Measurements from ENCODE around the gene SEMA6B.

DNA sequence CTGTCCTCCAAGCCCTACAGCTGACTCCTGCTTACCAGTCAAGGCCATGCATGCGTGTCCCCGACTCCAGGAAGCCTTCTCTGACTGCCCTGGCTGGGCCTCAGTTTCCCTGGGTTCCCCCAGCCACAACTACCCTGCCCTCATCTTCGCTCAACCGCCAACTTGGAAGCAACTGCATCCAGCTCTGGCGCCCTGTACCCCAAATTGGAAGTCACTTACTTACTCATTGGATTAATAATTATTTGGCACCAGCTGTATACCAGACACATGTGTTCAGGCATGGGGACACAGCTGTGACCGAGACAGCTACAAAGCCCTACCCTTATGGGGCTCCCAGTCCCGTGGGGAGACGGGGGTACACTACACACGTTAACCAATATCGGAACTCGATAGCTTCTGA is 10.9 kb upstream of the SEMA6B start:
- TF ChIP-seq POLR2A (IDR thresholded peaks at IDR 0.05; ENCODE audit: low read depth, low read length) = no peak
- TF ChIP-seq POLR2AphosphoS5 (IDR thresholded peaks at IDR 0.05; ENCODE audit: low read depth, low read length) = no peak
- TF ChIP-seq TAF1 (IDR thresholded peaks at IDR 0.05; ENCODE audit: low read depth, low read length) = no peak
- TF ChIP-seq PAX5 (IDR thresholded peaks at IDR 0.05; ENCODE audit: insufficient read depth, low read length, severe bottlenecking) = no peak
- no peak for TF ChIP-seq POU2F2 (IDR thresholded peaks at IDR 0.05; ENCODE audit: low read depth, low read length)
